Adrenal gland (tissue), 19 donors: ENCODE measurements around the gene MTFR1L. TPM values are rescaled to one million over a fixed set of nuclear protein-coding genes. Genes with fewer than 3 reads are reported as not detected.
A peak's percentile ranks its signal among the peaks of the same experiment; 100 is the strongest.

Experiments used
- DNase-seq, 7 donors: peaks; one replicate each; pipeline ENCODE4 v3.0.0-alpha.2; 2019 to 2020
- H3K27ac ChIP-seq, 5 donors: fragments of 200-600 bp; sonication (generic) in 4 of 5; 1 replicate in 3 of 5; 2 replicates in 2 of 5; pipeline versions ENCODE4 v1.5.1 to v1.8.0; 2016 to 2020; ENCODE audit warnings: mild to moderate bottlenecking in 1 of 5
- H3K27me3 ChIP-seq: fragments of 200-600 bp; 2 replicates; pipeline ENCODE4 v1.8.0; 2021
- H3K36me3 ChIP-seq, 2 donors: fragments of 200-600 bp; replicated peaks in 1 of 2; 1 replicate in 1 of 2; 2 replicates in 1 of 2; pipeline versions ENCODE4 v1.5.1 to v1.8.0; 2018 to 2022
- H3K4me1 ChIP-seq, 2 donors: fragments of 200-600 bp; replicated peaks in 1 of 2; 1 replicate in 1 of 2; 2 replicates in 1 of 2; pipeline versions ENCODE4 v1.5.1 to v1.8.0; 2018 to 2021
- H3K4me3 ChIP-seq, 4 donors: fragments of 200-600 bp; sonication (generic) in 3 of 4; one replicate each; pipeline ENCODE4 v1.5.1; 2016 to 2018
- H3K9me3 ChIP-seq, 3 donors: fragments of 200-600 bp; sonication (generic) in 1 of 3; replicated peaks in 1 of 3; 1 replicate in 2 of 3; 2 replicates in 1 of 3; pipeline versions ENCODE4 v1.5.1 to v1.8.0; 2016 to 2021
- POLR2A ChIP-seq, 2 donors: fragments of 450-650 bp; IDR thresholded peaks; one replicate each; pipeline ENCODE4 v1.6.1; 2017; ENCODE audit warnings: antibody characterized with exemption in 2 of 2, mild to moderate bottlenecking in 2 of 2, moderate library complexity in 1 of 2
- WGBS, 4 donors: extraction: QIAGEN DNeasy Blood & Tissue Kit in 2 of 4; methylation state at CpG; one replicate each; pipeline versions ENCODE4 v1.1.5 to v1.1.7; 2013 to 2017; 5-methylcytosine and 5-hydroxymethylcytosine counted together
- intact Hi-C, 2 donors: fragments of 100-400 bp; cut with DNase I; formaldehyde crosslinking; loops; one replicate each; pipeline versions ENCODE4 v1.14.1 to v1.15.0; 2022 to 2023
- long read RNA-seq, 10 donors: library from polyadenylated mRNA in 3 of 10; unstranded in 2 of 10; stranded (forward) in 1 of 10; transcript quantifications; one replicate each; pipeline ENCODE4 v2.0.0 and lab custom pipeline, GENCODE V29; 2021 to 2026
- polyA plus RNA-seq, 3 donors: library from polyadenylated mRNA; stranded (reverse); fragments of 200-250 nt in 2 of 3; fragments of 350-450 nt in 1 of 3; fragmentation: Illumina TruSeq in 1 of 3; extraction: RNeasy Lipid Tissue Mini Kit (QIAGEN cat#74804) in 1 of 3; gene quantifications; one replicate each; pipeline ENCODE4 v1.2.3, GENCODE V29; 2013 to 2014
- total RNA-seq, 9 donors: library from RNA; depleted of rRNA in 4 of 9; stranded (reverse); fragments of >200 nt in 4 of 9; fragments of 120-200 nt in 1 of 9; fragmentation: NEBNext Ultra II Directional in 1 of 9; extraction: Animal tissue kit (Norgen Biotek cat#: 25700) in 1 of 9; gene quantifications; one replicate each; pipeline versions ENCODE4 v1.1.0 to v1.2.4, GENCODE V29; 2013 to 2023
- TF ChIP-seq, protein P1 (sequence below), 6 experiments: fragments of 450-650 bp in 4 of 6; fragments of 200-600 bp in 2 of 6; sonication (generic) in 1 of 6; IDR thresholded peaks; 1 replicate in 5 of 6; 2 replicates in 1 of 6; pipeline versions ENCODE4 v1.5.1 to v1.8.0; 2016 to 2021; ENCODE audit warnings: antibody characterized with exemption in 6 of 6, mild to moderate bottlenecking in 2 of 6, moderate library complexity in 1 of 6
- donor health status: healthy with polysubstance abuse.
- donor health status: Bipolar disorder and iron deficiency.
- donor health status: DM: yes; HTN: yes; CAD: no.
- donor health status: DM: no; HTN: no; CAD: no.
- donor health status: DM: no; HTN: no; CAD: no.
- donor health status: DM: yes; HTN: yes; CAD: no.

MTFR1L gene
- total RNA-seq (100 to 1,000 TPM; 116 to 285 (median 187) TPM), polyA plus RNA-seq (100 to 1,000 TPM; 157 to 298 (median 284) TPM)
- long read RNA-seq, donor 1, transcript MTFR1L-210 (7 exons, 1,873 nt), result minor isoform, 8 of 75 reads
- long read RNA-seq, donor 1, transcript MTFR1L-203 (7 exons, 2,004 nt), result major isoform, 26 of 75 reads
- long read RNA-seq, donor 1, partial matches to known transcripts, result 35 of 75 reads
- long read RNA-seq, donor 1, other reads (novel, unspliced or antisense), result 0 of 75 reads
- long read RNA-seq, donor 2, transcript MTFR1L-203 (7 exons, 2,004 nt), result major isoform, 24 of 52 reads
- long read RNA-seq, donor 2, partial matches to known transcripts, result 20 of 52 reads
- long read RNA-seq, donor 2, other reads (novel, unspliced or antisense), result 0 of 52 reads
- long read RNA-seq, donor 3, transcript MTFR1L-203 (7 exons, 2,004 nt), result major isoform, 20 of 54 reads
- long read RNA-seq, donor 3, partial matches to known transcripts, result 27 of 54 reads
- long read RNA-seq, donor 3, other reads (novel, unspliced or antisense), result 0 of 54 reads
- long read RNA-seq, donor 4, transcript MTFR1L-203 (7 exons, 2,004 nt), result major isoform, 34 of 113 reads
- long read RNA-seq, donor 4, transcript MTFR1L-210 (7 exons, 1,873 nt), result minor isoform, 7 of 113 reads
- long read RNA-seq, donor 4, transcript MTFR1L-207 (6 exons, 3,262 nt), result minor isoform, 5 of 113 reads
- long read RNA-seq, donor 4, partial matches to known transcripts, result 39 of 113 reads
- long read RNA-seq, donor 4, other reads (novel, unspliced or antisense), result 22 of 113 reads
- long read RNA-seq, donor 5, transcript MTFR1L-203 (7 exons, 2,004 nt), result major isoform, 159 of 485 reads
- long read RNA-seq, donor 5, transcript MTFR1L-210 (7 exons, 1,873 nt), result minor isoform, 49 of 485 reads
- long read RNA-seq, donor 5, transcript MTFR1L-207 (6 exons, 3,262 nt), result minor isoform, 13 of 485 reads
- long read RNA-seq, donor 5, transcript MTFR1L-202 (7 exons, 2,099 nt), result minor isoform, 21 of 485 reads
- long read RNA-seq, donor 5, partial matches to known transcripts, result 88 of 485 reads
- long read RNA-seq, donor 5, other reads (novel, unspliced or antisense), result 136 of 485 reads
- long read RNA-seq, donor 6, transcript MTFR1L-203 (7 exons, 2,004 nt), result major isoform, 20 of 74 reads
- long read RNA-seq, donor 6, partial matches to known transcripts, result 30 of 74 reads
- long read RNA-seq, donor 6, other reads (novel, unspliced or antisense), result 15 of 74 reads
- long read RNA-seq, donor 7, transcript MTFR1L-203 (7 exons, 2,004 nt), result major isoform, 7 of 26 reads
- long read RNA-seq, donor 7, partial matches to known transcripts, result 13 of 26 reads
- long read RNA-seq, donor 7, other reads (novel, unspliced or antisense), result 0 of 26 reads
- long read RNA-seq, donor 8, transcript MTFR1L-203 (7 exons, 2,004 nt), result major isoform, 18 of 56 reads
- long read RNA-seq, donor 8, partial matches to known transcripts, result 29 of 56 reads
- long read RNA-seq, donor 8, other reads (novel, unspliced or antisense), result 0 of 56 reads
- long read RNA-seq, donor 9, transcript MTFR1L-210 (7 exons, 1,873 nt), result minor isoform, 5 of 87 reads
- long read RNA-seq, donor 9, transcript MTFR1L-202 (7 exons, 2,099 nt), result minor isoform, 5 of 87 reads
- long read RNA-seq, donor 9, transcript MTFR1L-203 (7 exons, 2,004 nt), result major isoform, 23 of 87 reads
- long read RNA-seq, donor 9, partial matches to known transcripts, result 51 of 87 reads
- long read RNA-seq, donor 9, other reads (novel, unspliced or antisense), result 0 of 87 reads
- long read RNA-seq, donor 10, transcript MTFR1L-203 (7 exons, 2,004 nt), result major isoform, 7 of 30 reads
- long read RNA-seq, donor 10, transcript MTFR1L-210 (7 exons, 1,873 nt), result minor isoform, 6 of 30 reads
- long read RNA-seq, donor 10, partial matches to known transcripts, result 10 of 30 reads
- long read RNA-seq, donor 10, other reads (novel, unspliced or antisense), result 0 of 30 reads

DNA sequence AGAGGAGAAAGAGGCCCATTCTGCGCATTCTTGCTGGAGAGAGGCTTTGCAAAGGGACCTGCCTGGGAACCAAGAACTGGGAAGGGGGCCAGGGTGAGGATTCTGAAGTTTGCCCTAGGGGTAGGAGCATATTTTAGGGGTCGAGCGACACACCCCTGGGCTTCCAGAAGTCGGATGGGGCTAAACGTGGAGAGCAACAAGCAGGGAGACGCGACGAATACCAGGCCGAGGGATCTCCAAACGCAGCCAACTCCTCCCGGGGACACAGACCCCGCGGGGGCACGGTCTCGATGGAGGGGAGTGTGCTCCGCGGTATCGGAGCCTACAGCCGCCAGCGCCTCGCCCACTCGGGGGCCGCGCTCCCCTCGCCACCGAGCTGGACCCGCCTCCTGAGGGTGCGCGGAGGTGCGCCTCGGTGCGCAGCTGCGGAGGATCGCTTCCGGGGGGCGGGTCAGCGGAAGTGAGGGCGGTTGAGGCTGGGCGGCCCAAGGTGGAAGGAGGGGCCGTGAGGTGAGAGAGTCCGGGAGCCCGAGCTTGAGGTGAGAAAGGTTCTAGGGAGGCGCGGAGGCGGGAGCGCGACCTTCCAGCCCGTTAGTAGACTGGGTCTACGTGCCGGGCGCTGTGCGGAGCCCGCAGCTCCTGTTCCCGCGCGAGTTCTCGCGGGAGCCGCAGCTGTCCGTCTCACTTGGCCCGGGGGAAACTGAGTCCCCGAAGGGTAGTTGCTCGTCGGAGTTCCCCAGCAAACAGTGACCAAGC lies at the start of gene MTFR1L:
Gene MTFR1L (plus strand): TSS at position 464 of the 756 bp plus-strand sequence. CDS start 3,151 bp downstream, outside the sequence.
- TF ChIP-seq, protein P1, sequence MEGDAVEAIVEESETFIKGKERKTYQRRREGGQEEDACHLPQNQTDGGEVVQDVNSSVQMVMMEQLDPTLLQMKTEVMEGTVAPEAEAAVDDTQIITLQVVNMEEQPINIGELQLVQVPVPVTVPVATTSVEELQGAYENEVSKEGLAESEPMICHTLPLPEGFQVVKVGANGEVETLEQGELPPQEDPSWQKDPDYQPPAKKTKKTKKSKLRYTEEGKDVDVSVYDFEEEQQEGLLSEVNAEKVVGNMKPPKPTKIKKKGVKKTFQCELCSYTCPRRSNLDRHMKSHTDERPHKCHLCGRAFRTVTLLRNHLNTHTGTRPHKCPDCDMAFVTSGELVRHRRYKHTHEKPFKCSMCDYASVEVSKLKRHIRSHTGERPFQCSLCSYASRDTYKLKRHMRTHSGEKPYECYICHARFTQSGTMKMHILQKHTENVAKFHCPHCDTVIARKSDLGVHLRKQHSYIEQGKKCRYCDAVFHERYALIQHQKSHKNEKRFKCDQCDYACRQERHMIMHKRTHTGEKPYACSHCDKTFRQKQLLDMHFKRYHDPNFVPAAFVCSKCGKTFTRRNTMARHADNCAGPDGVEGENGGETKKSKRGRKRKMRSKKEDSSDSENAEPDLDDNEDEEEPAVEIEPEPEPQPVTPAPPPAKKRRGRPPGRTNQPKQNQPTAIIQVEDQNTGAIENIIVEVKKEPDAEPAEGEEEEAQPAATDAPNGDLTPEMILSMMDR (IDR thresholded peaks at IDR 0.05), result no peak
- peak; percentile 17 to 92 for TF ChIP-seq POLR2A (IDR thresholded peaks at IDR 0.05)
- intact Hi-C loops, result loop anchor here (5.0 to 10.0 kb wide), 3 partner anchors 43 to 175 kb away; partner anchors contain the start of gene PAFAH2 (in 1 of the 2)
- peak within 1 kb of the TSS; percentile 92 to 98 (median 93) for H3K27ac ChIP-seq
- H3K36me3 ChIP-seq, result peaks cover 0 to 22% of the 10 kb centered on the region in 2 donors
- H3K4me1 ChIP-seq, result peaks cover 29 to 51% of the 10 kb centered on the region in 2 donors
- 1 to 4% (median 1%) methylated on average over 4 to 64 of the region's 64 CpGs for WGBS, 4 donors
- H3K27me3 ChIP-seq, result no peaks in the 10 kb centered on the region
- peak; percentile 90 to 94 (median 91) for DNase-seq
- H3K4me3 ChIP-seq, result peak within 1 kb of the TSS; percentile 26 to 99 (median 82)
- no peaks in the 10 kb centered on the region for H3K9me3 ChIP-seq

DNA sequence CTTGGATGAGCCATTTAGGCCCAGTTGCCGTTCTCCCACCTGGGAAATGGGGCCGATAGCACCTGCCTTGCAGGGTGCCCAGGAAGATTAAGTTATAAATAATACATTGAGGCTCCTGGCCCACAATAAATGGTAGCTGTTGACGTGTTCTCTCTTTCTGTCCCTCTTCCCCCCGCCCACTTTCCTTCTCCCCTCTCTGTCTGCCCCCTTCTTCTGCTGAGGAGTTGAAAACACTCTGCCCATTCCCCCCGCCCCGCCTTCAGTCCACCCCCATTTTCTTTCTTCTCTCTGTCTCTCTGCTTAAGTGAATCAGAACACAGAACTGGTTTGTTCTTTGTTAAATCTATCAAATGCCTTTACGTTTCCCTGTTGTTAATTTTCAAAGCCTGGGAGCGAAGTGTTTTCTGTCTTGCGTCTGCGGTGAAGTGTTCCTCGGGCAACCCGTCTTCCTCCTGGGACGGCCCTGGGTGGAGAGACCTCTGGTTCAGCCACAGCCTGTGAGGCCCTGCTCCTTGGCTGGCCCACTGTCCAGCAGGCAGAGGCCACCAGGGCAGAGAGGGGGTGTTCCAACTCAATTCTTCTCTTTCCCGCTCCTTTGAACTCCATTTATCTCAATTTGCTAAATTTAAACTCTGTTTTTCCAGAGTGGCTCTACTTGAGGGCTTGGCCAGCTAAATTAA lies 49.1 kb upstream of the MTFR1L start:
- Histone ChIP-seq H3K4me1 (peaks cover 0 to 30% of the 10 kb centered on the region in 2 donors), H3K9me3 (no peaks in the 10 kb centered on the region), H3K27ac (peak overlapping the region in 2 of 5 donors; percentile 56 to 74), H3K4me3 (no peak overlapping the region), H3K36me3 (peaks cover 0 to 6% of the 10 kb centered on the region in 2 donors), H3K27me3 (no peaks in the 10 kb centered on the region)
- intact Hi-C loops, result no loop called here
- 63 to 78% (median 71%) methylated on average over 14 of the region's 14 CpGs for WGBS, 4 donors
- DNase-seq, result peak in 6 of 7 donors; percentile 28 to 70 (median 41)
- no peak for TF ChIP-seq POLR2A (IDR thresholded peaks at IDR 0.05)
- TF ChIP-seq, protein P1 (IDR thresholded peaks at IDR 0.05), result no peak
